ENCODE measurements around the gene TUB.

The TUB gene

DNA sequence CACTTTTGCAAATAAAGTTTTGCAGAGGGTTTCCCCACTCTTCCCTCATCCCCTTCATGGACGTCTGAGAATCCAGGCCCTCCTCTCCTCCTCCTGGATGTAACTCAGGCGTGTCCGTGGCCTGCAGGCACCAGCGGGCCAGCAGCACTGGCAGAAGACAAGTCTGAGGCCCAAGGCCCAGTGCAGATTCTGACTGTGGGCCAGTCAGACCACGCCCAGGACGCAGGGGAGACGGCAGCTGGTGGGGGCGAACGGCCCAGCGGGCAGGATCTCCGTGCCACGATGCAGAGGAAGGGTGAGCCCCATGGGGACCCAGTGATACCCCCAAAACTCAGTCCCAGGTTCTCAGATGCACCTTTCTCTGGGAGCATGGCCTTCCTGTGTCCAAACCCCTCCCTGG lies 14.4 kb downstream of the TUB start:
- no peaks in the 10 kb centered on the region for H3F3A ChIP-seq (ENCODE audit: insufficient read depth)
- no peaks in the 10 kb centered on the region for H3K9me2 ChIP-seq (replicated peaks; ENCODE audit: insufficient read depth, low read length)
- no peaks in the 10 kb centered on the region for H4K20me1 ChIP-seq (ENCODE audit: low read depth, low read length)
- H3K27ac ChIP-seq (ENCODE audit: low read depth, low read length) = no peak overlapping the region
- no peak for TF ChIP-seq EZH2phosphoT487 (conservative IDR thresholded peaks at IDR 0.05; ENCODE audit: low read length)
- TF ChIP-seq, protein P1, sequence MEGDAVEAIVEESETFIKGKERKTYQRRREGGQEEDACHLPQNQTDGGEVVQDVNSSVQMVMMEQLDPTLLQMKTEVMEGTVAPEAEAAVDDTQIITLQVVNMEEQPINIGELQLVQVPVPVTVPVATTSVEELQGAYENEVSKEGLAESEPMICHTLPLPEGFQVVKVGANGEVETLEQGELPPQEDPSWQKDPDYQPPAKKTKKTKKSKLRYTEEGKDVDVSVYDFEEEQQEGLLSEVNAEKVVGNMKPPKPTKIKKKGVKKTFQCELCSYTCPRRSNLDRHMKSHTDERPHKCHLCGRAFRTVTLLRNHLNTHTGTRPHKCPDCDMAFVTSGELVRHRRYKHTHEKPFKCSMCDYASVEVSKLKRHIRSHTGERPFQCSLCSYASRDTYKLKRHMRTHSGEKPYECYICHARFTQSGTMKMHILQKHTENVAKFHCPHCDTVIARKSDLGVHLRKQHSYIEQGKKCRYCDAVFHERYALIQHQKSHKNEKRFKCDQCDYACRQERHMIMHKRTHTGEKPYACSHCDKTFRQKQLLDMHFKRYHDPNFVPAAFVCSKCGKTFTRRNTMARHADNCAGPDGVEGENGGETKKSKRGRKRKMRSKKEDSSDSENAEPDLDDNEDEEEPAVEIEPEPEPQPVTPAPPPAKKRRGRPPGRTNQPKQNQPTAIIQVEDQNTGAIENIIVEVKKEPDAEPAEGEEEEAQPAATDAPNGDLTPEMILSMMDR (IDR thresholded peaks at IDR 0.05; ENCODE audit: insufficient read depth, low read length, poor library complexity, severe bottlenecking) = no peak
- H2AFZ ChIP-seq (ENCODE audit: low read depth, low read length, severe bottlenecking) = no peak overlapping the region
- H3K4me3 ChIP-seq (ENCODE audit: insufficient read depth, low read length, poor library complexity, severe bottlenecking) = no peak overlapping the region
- H3K36me3 ChIP-seq (ENCODE audit: low read length) = no peaks in the 10 kb centered on the region
- H3K9me3 ChIP-seq (ENCODE audit: insufficient read depth, low read length) = no peaks in the 10 kb centered on the region
- no peaks in the 10 kb centered on the region for H3K27me3 ChIP-seq (ENCODE audit: low read length)
- no peak overlapping the region for H3K9ac ChIP-seq (ENCODE audit: low read length)
- H3K4me2 ChIP-seq (ENCODE audit: low read depth, low read length, poor library complexity, severe bottlenecking) = no peak overlapping the region
- no peaks in the 10 kb centered on the region for H3K79me2 ChIP-seq (ENCODE audit: insufficient read depth, low read length)

DNA sequence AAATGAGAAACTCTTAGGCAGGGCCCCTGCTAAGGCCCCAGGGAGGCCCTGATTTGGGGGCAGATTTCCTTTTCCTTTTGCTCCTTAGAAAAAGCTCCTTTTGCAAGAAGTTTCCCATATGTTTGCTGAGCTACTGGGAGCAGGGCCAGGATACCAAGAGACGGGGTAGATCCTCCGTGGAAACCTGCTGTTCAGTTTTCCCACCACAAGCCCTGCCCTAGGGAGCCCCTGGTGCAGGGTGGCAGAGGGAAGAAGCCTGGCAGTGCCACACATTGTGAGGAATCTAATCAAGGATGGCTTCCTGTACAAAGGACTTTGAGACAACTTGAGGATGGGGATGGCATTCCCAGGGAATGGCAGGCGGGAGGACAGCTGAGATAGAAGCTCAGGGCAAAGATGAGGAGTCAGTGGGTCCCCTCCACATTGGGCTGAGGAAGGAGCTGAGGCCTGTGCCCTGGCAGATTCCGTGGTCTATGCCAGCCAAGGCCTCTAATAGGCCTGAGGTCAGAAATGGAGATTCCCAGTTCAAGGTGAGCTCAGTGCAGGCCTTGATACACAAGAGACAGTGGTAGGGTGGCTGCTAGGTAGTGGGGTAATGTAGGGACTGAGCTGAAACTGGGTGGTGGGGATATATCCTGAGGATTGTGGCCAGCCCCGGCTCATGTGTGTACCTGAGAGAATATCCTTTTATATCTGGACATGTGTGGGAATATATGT lies 15.0 kb downstream of the TUB start:
- TF ChIP-seq, protein P1 (IDR thresholded peaks at IDR 0.05; ENCODE audit: insufficient read depth, low read length, poor library complexity, severe bottlenecking) = no peak
- TF ChIP-seq EZH2phosphoT487 (conservative IDR thresholded peaks at IDR 0.05; ENCODE audit: low read length) = no peak
- Histone ChIP-seq H3F3A (ENCODE audit: insufficient read depth) (no peaks in the 10 kb centered on the region), H4K20me1 (ENCODE audit: low read depth, low read length) (no peaks in the 10 kb centered on the region), H3K4me3 (ENCODE audit: insufficient read depth, low read length, poor library complexity, severe bottlenecking) (no peak overlapping the region), H3K9me3 (ENCODE audit: insufficient read depth, low read length) (no peaks in the 10 kb centered on the region), H3K9me2 (replicated peaks; ENCODE audit: insufficient read depth, low read length) (no peaks in the 10 kb centered on the region), H3K9ac (ENCODE audit: low read length) (no peak overlapping the region), H3K36me3 (ENCODE audit: low read length) (no peaks in the 10 kb centered on the region), H2AFZ (ENCODE audit: low read depth, low read length, severe bottlenecking) (no peak overlapping the region), H3K27ac (ENCODE audit: low read depth, low read length) (no peak overlapping the region), H3K4me2 (ENCODE audit: low read depth, low read length, poor library complexity, severe bottlenecking) (no peak overlapping the region), H3K79me2 (ENCODE audit: insufficient read depth, low read length) (no peaks in the 10 kb centered on the region), H3K27me3 (ENCODE audit: low read length) (no peaks in the 10 kb centered on the region)

DNA sequence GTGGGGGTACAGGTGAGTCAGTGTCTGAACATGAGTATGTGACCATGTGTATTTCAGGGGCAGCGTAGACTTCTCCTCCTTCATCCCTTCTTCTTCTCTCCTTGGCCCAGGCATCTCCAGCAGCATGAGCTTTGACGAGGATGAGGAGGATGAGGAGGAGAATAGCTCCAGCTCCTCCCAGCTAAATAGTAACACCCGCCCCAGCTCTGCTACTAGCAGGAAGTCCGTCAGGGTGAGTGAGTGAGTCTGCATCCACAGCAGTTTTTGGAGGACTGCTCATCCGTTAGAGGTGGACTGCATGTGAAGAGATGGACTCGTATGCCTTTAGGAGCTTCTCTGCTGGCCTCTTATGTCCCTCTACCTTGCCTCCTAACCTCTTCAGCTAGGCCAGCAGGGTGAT lies 15.6 kb downstream of the TUB start:
- H3K9ac ChIP-seq (ENCODE audit: low read length) = no peak overlapping the region
- H3K27me3 ChIP-seq (ENCODE audit: low read length) = no peaks in the 10 kb centered on the region
- TF ChIP-seq, protein P1 (IDR thresholded peaks at IDR 0.05; ENCODE audit: insufficient read depth, low read length, poor library complexity, severe bottlenecking) = no peak
- TF ChIP-seq EZH2phosphoT487 (conservative IDR thresholded peaks at IDR 0.05; ENCODE audit: low read length) = no peak
- no peak overlapping the region for H3K4me3 ChIP-seq (ENCODE audit: insufficient read depth, low read length, poor library complexity, severe bottlenecking)
- no peak overlapping the region for H3K27ac ChIP-seq (ENCODE audit: low read depth, low read length)
- H3F3A ChIP-seq (ENCODE audit: insufficient read depth) = no peaks in the 10 kb centered on the region
- no peaks in the 10 kb centered on the region for H3K79me2 ChIP-seq (ENCODE audit: insufficient read depth, low read length)
- H3K36me3 ChIP-seq (ENCODE audit: low read length) = no peaks in the 10 kb centered on the region
- H2AFZ ChIP-seq (ENCODE audit: low read depth, low read length, severe bottlenecking) = no peak overlapping the region
- H3K9me2 ChIP-seq (replicated peaks; ENCODE audit: insufficient read depth, low read length) = no peaks in the 10 kb centered on the region
- H3K4me2 ChIP-seq (ENCODE audit: low read depth, low read length, poor library complexity, severe bottlenecking) = no peak overlapping the region
- H4K20me1 ChIP-seq (ENCODE audit: low read depth, low read length) = no peaks in the 10 kb centered on the region
- no peaks in the 10 kb centered on the region for H3K9me3 ChIP-seq (ENCODE audit: insufficient read depth, low read length)

Measured in SU-DHL-6 (cell line).